ELR (cell line): ENCODE results near the gene DNAAF8.
"Not testable (repeated sequence)": the region's sequence is repeated elsewhere in the genome, so short reads cannot be mapped to it uniquely, and the experiment has no call there.

Experiments used
- DNase-seq: peaks from one replicate; pipeline ENCODE4 v3.0.0-alpha.2; 2015; ENCODE audit warnings: low read depth

DNAAF8 gene

DNA sequence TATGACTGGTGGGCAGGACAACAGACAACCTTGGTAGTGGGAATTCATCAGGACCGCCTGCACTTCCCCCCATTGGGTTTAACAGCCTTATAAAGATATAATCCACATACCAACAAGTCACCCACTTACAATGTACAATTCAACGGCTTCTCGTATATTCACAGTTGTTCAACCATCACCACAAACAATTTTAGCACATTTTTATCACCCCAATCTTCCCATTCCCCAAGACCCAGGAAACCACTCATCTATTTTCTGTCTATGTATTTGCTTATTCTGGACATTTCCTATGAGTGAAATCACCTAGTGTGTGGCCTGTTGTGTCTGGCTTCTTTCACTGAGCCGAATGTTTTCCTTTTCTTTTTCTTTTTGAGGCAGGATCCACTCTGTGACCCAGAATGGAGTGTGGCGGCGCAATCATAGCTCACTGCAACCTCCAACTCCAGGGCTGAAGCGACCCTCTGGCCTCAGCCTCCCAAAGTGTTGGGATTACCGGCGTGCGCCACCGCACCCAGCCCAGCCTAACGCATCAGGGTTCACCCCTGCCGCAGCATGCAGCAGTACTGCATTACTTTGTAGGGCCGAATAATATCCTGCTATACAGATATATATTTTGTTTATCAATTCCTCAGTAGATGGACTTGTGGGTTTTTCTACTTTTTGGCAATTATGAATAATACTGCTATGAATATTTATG is 11.1 kb upstream of the DNAAF8 start:
- DNase-seq: no peak

DNA sequence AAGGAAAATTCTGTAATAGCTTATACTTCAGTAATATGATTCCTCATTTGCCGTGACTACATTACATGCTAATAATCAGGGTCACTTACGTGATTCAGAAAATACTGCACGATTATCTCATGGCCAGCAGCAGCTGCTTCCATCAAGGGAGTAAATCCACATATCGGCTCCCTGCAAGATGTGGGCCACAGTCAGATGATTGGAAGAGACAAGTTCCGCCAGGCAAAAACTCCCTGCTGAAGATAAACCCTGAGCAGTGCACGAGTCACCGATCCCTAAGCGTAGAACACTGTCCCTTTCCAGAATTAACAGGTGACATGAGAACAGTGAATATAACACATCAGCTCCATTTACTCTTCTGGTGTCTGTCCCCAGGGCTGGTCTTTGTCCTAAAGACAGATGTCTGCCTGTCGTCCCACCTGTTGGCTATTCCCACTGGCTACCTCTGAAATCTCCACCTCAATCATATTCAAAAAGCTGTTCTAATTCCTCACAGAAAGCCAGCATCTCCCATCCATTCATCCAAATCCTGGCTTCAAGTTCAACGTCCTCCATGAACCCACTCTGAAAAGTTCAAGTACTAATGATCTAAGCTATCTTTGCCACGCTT is 9.6 kb upstream of the DNAAF8 start:
- DNase-seq: no peak

DNA sequence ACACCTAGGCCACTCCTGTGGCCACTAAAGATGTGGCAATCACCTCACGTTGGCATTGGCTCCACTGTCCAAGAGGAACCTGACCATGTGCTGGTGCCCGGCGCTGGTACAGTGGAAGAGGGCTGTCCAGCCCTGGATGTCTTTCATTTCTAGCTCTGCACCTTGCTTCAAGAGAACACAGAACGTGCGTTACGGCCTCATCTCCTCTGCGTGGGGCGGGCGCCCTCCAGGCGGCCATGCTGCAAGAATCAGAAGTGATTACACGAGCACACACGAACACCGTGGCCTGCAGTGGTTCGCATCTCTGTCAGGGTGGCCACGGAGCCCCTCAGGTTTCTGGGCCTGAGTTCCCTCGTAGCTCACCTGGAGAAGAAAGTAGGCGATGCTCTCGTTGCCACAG is 7.7 kb upstream of the DNAAF8 start:
- DNase-seq: no peak

DNA sequence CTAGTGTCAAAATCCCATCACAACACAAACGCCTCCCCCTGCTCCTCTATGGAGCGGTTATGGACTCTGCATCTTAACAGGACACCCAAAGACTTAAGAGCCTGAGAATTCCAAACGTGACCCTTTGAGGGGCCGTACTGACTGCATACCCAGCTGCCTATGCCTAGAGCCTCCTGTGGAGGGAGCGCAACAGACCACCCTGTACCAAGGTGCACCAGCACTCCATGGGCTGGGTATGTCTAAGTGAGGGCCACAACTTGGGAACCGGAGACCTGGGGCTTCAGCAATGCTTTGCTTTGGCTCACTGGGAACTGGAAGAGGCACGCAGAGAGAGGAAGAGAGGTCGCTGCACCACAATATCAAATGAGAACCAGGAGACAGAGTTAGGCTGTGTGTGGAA is 5.7 kb upstream of the DNAAF8 start:
- no peak for DNase-seq

DNA sequence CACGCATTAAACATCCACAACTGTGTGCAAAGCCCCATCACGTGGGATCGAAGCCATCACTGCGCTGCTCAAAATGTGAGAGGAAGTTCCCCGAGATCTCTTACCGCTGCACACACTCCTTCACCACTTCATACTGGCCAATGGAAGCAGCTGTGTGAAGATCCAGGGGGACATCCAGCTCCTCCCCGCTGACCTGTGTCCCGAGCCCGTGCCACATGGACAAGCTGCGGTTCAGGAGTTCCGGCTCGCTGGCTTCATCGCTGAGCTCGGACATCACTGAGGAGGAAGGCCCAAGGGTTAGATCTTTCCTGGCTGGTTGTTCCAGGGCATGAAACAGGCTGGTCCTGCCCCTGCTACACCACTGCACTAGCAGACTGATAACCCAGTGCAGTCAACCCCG is 4.5 kb upstream of the DNAAF8 start:
- DNase-seq: no peak

DNA sequence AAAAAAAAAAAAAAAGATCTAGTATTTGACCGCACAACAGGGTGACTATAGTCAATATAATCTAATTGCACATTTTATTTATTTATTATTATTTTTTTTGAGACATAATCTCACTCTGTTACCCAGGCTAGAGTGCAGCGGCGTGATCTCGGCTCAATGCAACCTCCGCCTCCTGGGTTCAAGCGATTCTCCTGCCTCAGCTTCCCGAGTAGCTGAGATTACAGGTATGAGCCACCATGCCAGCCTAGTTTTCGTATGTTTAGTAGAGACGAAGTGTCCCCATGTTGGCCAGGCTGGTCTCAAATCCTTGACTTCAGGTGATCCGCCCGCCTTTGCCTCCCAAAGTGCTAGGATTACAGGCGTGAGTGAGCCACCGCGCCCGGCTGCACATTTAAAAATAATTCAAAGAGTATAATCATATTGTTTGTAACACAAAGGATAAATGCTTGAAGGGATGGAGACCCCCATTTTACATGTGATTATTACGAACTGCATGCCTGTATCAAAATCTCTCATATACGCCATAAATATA is 1.1 kb upstream of the DNAAF8 start:
- DNase-seq: no peak

DNA sequence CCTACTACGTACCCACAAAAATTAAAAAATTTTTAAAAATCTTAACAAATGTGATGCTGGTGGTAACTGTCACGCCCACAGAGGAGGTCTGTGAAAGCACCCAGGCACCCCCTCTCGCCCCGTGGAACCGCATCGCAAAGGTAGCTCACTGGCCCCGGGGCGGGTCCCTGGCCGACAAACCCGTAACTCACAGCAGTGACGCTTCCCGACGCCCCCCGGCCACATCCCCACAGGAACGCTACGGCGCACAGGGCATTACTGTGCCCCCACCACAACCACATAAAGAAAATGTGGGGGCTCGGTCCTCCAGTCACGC is 632 bp upstream of the DNAAF8 start:
- DNase-seq: peak; percentile 23

DNA sequence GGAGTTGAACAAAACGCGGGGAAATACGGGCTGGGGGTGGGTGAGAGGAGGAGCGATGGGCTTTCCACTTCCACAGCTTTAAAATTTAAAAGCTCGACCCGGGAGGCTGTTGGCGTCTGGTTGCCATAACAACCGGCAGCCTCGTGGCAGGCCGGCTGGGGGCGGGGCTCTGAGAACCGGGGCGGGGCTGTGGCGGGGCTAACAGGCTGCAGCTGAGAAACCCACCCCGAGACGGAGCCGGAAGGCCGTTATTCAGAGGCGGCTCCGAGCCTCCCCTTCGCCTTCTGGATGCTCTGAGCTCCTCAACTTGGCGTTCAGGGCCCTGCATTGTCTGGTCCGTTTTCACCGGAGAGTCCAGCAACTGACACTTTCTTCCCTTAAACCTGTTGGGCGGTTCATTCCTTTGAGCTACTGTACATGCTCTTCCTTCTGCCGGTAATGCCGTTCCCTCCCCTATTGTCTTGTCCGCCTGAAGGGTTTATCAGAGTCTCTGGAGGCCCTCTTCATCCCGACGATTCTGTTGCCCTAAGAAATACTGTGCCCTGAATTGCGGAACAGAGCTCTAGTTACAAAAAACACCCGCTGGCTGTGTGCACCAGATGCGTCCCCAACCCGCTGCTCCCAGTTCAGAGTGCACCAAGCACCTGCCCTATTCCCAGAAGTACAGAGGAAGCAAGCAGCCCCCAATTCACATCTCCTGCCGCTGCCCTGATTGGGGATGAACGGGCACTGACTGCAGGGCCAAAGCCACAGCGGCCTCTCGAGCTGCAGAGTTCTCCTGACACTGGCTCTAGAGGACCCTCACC is 596 bp downstream of the DNAAF8 start:
- peak; percentile 85 for DNase-seq

DNA sequence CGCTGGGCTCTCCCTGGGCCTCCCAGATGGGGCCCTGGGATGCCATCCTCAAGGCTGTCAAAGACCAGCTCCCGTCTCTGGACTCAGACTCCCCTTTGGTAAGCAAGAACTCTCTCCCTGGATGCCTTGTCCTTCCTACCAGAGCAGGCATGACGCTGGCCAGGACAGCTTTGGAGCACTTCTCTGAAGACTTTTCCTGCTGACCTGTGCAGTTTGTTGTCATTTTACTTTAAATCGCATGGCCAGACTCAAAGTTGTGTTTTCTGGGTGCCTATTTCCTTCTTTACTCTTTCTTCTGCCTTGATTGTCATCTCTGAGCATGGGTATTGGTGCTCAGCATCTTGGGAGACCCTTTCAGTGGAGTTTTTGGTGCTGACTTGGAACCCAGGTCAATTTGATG is 2.2 kb downstream of the DNAAF8 start:
- no peak for DNase-seq

DNA sequence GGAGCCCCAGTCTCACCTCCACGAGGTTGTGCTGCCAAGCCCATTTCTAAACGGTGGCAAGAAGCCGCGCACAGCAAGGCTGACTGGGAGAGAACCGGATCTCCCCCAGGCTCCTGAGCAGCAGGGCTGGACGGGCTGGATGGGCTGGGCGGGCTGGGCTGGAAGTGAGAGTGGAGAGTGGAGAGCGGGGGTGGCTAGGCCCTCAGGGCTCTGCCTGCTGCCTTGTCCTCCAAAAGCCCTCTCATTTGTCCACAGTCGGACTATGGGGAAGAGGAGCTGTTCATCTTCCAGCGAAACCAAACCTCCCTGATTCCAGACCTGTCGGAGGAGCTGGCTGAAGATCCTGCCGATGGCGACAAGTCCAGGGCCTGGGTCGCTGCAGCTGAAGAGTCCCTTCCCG is 3.2 kb downstream of the DNAAF8 start:
- no peak for DNase-seq

DNA sequence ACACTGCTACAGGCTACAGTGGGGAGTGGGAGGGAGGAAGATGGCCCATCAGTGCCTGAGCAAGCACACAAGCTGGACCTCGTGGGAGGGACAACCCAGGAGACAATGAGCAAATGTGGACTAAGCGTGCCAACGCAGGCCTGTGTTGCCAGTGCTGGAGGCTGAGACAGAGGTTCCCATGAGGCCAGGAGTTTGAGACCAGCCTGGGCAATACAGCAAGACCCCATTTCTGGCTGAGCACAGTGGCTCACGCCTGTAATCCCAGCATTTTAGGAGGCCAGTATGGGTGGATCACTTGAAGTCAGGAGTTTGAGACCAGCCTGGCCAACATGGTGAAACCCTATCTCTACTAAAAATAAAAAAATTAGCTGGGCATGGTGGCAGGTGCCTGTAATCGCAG is 4.0 kb downstream of the DNAAF8 start:
- DNase-seq: not testable (repeated sequence)

DNA sequence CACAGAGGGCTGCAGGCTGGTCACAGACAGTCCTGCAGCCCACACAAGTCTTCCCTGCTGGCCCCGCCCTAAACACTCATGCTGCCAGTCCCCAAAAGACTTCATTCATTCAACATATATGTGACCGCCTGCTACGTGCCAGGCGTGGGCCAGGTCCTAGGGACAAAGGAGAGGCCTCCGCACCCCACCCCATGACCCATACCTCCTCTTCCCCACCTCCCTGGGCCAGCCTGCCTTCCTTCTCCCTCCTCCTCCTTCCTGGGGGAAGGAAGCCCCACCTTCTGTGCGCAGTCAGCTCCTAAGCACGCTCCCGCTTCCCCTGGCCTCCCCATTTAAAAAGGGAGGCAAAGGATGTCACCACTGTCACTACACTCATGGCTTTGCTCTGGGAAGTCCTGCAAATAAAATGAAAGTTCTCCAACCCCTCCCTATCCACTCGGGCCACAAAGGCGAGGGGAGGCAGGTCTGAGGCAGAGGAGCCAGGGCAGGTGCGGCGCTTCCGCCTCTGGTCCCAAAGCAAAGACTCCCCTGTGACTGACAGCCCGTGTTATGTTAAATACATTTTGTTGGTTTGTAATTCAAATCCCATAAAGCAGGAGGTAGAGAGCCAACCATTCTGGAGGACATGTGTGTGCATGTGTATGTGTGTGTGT is 9.0 kb downstream of the DNAAF8 start:
- no peak for DNase-seq

DNA sequence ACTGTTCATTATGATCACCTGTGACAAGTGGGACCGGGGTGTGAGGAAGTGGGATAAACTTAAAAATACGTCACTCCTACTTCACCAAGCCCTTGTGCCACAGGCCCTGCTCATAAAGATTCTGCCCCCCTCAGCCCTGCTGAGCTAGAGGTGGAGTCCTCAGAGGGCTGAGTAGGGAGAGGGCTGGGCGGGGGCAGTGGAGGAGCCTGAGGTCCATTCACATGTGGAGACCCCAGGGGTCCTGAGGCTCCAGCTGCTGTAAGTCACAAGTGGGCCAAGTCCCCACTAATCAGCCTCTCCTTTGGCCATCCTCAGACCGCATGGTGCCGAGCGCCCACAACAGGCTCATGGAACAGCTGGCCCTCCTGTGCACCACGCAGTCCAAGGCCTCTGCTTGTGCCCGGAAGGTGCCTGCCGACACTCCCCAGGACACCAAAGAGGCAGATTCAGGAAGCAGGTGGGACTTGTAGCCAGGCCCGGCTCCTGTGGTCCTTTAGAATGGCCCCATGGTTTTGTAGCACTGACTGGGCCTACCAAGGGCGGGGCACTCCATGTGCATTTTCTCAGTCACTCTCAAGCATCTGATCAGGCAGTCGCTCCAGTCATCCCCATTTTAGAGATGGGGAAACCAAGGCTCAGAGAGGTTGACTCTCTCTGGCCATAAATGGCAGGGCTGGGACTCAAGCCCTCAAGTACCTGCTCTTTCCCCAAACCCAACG is 10.4 kb downstream of the DNAAF8 start:
- DNase-seq: no peak

DNA sequence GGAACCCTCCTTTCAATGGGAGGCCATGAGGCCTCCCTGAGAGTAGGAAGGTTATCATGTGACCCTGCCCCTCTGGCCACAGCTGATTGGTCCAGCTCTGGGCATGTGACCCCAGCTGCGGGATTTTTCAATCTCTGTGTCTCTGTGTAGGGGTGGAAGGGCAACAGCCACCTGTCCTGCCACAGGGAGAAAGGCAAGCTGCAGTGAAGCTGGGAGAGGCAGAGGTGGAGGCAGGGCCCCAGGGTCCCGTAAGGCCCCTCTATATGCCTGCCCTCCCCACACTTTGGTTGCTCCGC is 10.9 kb downstream of the DNAAF8 start:
- no peak for DNase-seq

DNA sequence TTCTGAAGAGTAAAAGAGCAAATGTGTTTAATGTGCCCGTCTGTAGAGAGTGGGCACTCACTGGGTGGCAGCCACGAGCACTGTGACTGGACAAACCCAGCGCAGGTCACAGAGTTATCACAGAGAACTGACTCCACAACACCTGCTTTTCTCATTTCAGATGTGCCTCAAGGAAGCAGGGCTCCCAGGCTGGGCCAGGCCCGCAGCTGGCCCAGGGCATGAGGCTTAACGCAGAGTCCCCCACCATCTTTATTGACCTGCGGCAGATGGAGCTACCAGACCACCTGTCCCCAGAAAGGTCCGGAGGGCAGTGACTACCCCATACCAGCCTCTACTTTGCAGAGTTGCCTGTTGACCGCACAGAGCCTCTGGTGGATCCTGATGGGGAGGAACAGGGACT is 11.9 kb downstream of the DNAAF8 start:
- DNase-seq: no peak

DNA sequence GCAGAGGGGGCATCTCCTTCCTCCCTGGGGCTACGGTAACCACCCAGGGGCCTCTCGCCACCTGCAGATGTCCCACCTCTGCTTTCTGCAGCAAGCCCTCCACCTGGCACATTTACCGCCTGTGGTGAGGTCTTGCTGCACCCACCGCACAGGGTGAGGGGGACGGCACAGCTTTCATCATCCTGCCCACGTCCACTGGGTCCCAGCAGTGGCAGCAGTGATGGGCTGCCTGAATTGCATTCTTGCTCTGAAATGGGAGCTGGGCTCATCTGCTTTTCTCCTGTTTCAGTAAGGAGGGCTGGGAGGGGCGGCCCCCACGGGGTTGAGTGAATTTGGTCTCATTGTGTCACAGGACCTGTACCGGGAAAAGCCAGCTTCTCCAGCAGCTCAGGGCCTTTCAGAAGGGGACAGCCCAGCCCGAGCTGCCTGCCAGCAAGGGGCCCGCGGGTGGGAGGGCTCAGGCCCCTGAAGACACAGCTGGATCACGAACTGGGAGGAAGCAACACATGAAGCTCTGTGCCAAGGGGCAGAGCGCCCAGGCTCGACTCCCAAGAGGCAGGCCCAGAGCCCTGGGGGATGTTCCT is 12.7 kb downstream of the DNAAF8 start:
- DNase-seq: no peak

DNA sequence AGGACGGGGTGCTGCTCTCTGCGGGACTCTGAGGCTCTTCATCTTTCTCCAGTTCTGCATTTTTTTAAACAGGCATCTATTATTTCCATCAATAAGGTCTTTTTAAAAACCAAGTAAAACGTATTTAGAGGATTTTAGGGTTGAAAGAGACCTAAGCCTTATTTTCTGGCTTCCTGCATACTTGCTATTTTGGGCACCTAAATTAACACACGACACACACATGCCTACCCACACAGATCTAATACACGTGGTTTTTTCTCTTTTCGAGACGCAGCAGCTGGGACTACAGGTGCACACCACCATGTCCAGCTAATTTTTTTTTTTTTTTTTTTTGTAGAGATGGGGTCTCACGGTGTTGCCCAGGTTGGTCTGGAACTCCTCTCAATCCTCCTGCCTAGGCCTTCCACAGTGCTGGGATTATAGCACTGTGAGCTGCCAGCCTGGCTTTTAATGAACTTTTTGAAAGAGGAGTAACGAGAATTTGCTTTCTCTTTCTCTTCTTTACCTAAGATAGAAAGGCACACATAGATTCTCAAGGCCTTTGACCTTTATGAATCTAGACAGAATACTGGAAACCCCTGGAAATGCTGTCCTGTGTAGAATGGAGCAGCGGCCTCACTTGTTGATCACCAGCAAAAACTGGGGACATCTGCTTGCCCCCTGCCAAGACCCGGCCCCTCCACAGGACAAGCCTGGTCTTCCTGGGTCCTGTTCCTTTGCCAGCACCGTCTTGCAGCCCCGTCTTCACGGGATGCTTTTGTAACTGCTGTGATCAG is 13.8 kb downstream of the DNAAF8 start:
- no peak for DNase-seq

DNA sequence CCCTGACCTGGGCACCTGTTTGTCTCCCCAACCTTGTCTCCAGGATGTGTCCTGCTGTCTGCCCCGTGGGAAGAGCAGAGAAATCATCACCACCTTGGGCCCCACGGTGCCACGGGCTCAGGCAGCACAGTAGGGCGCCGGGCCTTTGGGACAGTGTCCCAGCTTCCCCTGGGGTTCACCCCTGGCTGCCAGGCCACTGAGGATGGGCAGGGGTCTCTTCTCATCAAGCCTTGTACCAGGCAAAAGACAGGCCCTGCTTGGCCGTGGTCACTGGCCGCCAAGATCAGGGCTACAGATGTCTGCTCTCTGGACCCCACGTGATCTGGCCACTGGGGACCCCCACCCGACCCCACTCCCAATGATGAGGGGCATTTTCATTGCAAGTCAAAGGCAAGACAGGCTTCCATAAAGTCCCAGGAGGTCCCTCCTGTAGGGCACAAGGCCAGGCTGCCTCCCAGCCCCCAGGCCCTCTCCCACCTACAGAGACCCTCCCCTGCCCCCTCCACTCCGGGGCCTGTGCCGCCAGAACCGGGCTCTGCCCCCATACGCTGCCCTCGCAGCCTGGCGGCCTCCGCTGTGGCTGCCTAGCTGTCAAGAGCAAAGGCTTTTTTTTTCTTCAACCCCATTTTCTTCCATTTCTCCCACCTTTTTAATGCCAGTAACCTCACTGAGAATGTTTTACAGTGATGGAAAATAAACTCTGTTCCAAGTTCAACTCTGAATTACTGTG is 14.5 kb downstream of the DNAAF8 start:
- DNase-seq: no peak

DNA sequence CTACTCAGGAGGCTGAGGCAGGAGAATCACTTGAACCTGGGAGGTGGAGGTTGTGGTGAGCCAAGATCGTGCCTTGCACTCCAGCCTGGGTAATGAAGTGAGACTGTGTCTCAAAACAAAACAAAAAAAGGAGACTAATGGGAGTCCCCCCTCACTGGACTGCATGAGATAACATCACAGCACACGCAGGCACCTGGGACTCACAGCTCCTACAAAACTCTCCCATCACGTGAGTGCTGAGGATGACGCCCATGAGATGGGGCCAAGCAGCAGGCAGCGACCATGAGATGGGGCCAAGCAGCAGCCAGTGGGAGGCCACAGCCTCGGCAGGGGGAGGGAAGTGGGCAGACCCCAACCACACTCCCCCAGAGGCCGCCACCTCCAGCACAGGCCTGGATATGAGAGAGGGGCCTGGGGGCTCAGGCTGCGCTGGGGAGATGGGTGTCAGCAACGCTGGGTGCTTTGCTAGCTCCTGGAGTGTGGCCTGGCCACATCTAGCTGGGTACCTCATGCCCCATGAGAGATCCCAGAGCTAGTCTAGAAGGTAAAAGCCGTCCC is 15.4 kb downstream of the DNAAF8 start:
- DNase-seq: no peak

DNA sequence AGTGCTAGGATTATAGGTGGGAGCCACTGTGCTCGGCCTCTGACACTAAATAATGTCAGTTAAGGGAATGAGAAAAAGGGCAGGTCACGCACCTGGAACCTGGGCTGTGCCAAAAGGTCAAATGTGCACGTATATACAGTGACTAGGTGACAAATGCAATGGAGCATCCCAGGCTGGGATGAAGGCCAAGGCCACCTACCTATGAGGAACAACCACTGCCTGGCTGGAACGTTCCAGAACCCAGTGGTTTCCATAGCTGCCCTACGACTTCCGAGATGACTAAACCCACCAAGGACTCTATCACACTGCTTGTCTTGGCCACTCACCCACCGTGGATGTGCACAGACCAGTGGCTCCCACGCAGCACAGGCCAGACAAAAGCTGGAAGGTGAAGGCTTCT is 16.6 kb downstream of the DNAAF8 start:
- DNase-seq: no peak
